ENCODE results near the gene KRTAP4-12. TPM values are rescaled to one million over a fixed set of nuclear protein-coding genes. Genes with fewer than 3 reads are reported as not detected.

The KRTAP4-12 gene
- polyA plus RNA-seq, 3 donors = not detected

DNA sequence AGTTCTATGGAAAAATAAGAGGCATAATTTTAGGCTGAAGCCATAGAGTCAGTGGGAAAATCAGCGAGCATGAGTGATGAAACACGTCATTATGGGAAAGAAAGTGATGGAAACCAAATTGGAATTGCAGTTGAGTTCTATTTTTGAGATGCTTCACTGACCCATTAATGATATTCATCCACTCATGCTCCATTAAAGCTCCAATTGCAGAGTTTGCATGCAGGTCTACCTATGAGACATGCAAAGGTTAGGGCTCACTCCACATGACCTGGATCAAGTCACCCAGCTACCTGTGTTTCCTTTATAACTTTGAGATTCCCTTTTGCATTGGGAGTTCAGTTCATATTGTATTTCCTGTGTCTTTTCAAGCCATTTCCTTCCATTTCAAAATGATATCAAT lies 50.3 kb downstream of the KRTAP4-12 start:
- TF ChIP-seq, protein P1, sequence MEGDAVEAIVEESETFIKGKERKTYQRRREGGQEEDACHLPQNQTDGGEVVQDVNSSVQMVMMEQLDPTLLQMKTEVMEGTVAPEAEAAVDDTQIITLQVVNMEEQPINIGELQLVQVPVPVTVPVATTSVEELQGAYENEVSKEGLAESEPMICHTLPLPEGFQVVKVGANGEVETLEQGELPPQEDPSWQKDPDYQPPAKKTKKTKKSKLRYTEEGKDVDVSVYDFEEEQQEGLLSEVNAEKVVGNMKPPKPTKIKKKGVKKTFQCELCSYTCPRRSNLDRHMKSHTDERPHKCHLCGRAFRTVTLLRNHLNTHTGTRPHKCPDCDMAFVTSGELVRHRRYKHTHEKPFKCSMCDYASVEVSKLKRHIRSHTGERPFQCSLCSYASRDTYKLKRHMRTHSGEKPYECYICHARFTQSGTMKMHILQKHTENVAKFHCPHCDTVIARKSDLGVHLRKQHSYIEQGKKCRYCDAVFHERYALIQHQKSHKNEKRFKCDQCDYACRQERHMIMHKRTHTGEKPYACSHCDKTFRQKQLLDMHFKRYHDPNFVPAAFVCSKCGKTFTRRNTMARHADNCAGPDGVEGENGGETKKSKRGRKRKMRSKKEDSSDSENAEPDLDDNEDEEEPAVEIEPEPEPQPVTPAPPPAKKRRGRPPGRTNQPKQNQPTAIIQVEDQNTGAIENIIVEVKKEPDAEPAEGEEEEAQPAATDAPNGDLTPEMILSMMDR (IDR thresholded peaks at IDR 0.05) = no peak
- Histone ChIP-seq H3K9ac (ENCODE audit: insufficient read depth, low read length, poor library complexity, severe bottlenecking) (no peak overlapping the region), H2AFZ (ENCODE audit: insufficient read depth, low read depth, low read length, poor library complexity, severe bottlenecking) (no peak overlapping the region), H4K20me1 (ENCODE audit: insufficient read depth, low read length) (no peaks in the 10 kb centered on the region), H3K4me1 (ENCODE audit: control insufficient read depth in 1 of 2, insufficient read depth in 2 of 2, low read length in 2 of 2) (no peaks in the 10 kb centered on the region), H3K9me3 (replicated peaks in 1 of 2; ENCODE audit: control insufficient read depth in 1 of 2, insufficient read depth in 1 of 2, low read length in 2 of 2) (no peaks in the 10 kb centered on the region), H3K27ac (ENCODE audit: low read depth in 1 of 2, low read length in 2 of 2) (no peak overlapping the region), H3K4me3 (replicated peaks in 1 of 3; ENCODE audit: low read depth in 2 of 3, low read length in 3 of 3) (no peak overlapping the region), H3K4me2 (replicated peaks; ENCODE audit: extremely low read depth, low read length, poor library complexity, severe bottlenecking) (no peak overlapping the region), H3K27me3 (ENCODE audit: control insufficient read depth in 2 of 2, insufficient read depth in 2 of 2, low read length in 2 of 2) (no peaks in the 10 kb centered on the region), H3K36me3 (replicated peaks in 1 of 2; ENCODE audit: control insufficient read depth in 1 of 2, insufficient read depth in 2 of 2, low read length in 2 of 2) (no peaks in the 10 kb centered on the region), H3K79me2 (ENCODE audit: insufficient read depth, low read length) (no peaks in the 10 kb centered on the region)
- no peaks in the 10 kb centered on the region for H3K36me3 Mint-ChIP-seq
- no peaks in the 10 kb centered on the region for H3K4me1 Mint-ChIP-seq
- no peak for DNase-seq
- no peak overlapping the region for H3K4me3 Mint-ChIP-seq
- intact Hi-C loops (cut with micrococcal nuclease) = no loop called here
- H3K27ac Mint-ChIP-seq = no peak overlapping the region
- WGBS (ENCODE audit: insufficient coverage) = 100% methylated on average over 1 of the region's 2 CpGs
- H3K9me3 Mint-ChIP-seq = peaks cover 0 to 8% (median 5%) of the 10 kb centered on the region in 7 donors
- H3K27me3 Mint-ChIP-seq (ENCODE audit: low read depth in 3 of 3) = peaks cover 2 to 5% (median 3%) of the 10 kb centered on the region in 3 donors

Other genes starting within 250 kb of the KRTAP4-12 start
- not detected for gene KRT20, start 238.9 kb downstream of the KRTAP4-12 start, polyA plus RNA-seq
- gene KRT23, start 186.5 kb downstream of the KRTAP4-12 start, polyA plus RNA-seq = 1 to 10 TPM; 1.7 to 7.6 (median 3.6) TPM
- not detected for gene KRT39, start 157.2 kb downstream of the KRTAP4-12 start, polyA plus RNA-seq
- gene KRT40, start 139.9 kb downstream of the KRTAP4-12 start, polyA plus RNA-seq = not detected
- not detected for gene KRTAP3-3, start 130.0 kb downstream of the KRTAP4-12 start, polyA plus RNA-seq
- not detected for gene KRTAP3-2, start 124.3 kb downstream of the KRTAP4-12 start, polyA plus RNA-seq
- not detected for gene KRTAP3-1, start 115.1 kb downstream of the KRTAP4-12 start, polyA plus RNA-seq
- not detected for gene KRTAP1-5, start 97.0 kb downstream of the KRTAP4-12 start, polyA plus RNA-seq
- not detected for gene KRTAP1-4, start 94.0 kb downstream of the KRTAP4-12 start, polyA plus RNA-seq
- gene KRTAP1-3, start 89.3 kb downstream of the KRTAP4-12 start, polyA plus RNA-seq = not detected
- gene KRTAP1-1, start 82.7 kb downstream of the KRTAP4-12 start, polyA plus RNA-seq = not detected
- gene KRTAP2-1, start 76.9 kb downstream of the KRTAP4-12 start, polyA plus RNA-seq = not detected
- not detected for gene KRTAP2-2, start 69.0 kb downstream of the KRTAP4-12 start, polyA plus RNA-seq
- gene KRTAP2-3, start 64.1 kb downstream of the KRTAP4-12 start, polyA plus RNA-seq = not detected
- not detected for gene KRTAP2-4, start 58.3 kb downstream of the KRTAP4-12 start, polyA plus RNA-seq
- gene KRTAP4-7, start 40.0 kb downstream of the KRTAP4-12 start, polyA plus RNA-seq = not detected
- gene KRTAP4-8, start 26.0 kb downstream of the KRTAP4-12 start, polyA plus RNA-seq = not detected
- not detected for gene KRTAP4-16, start 22.0 kb downstream of the KRTAP4-12 start, polyA plus RNA-seq
- not detected for gene KRTAP4-9, start 18.8 kb downstream of the KRTAP4-12 start, polyA plus RNA-seq
- gene KRTAP4-11, start 5.8 kb downstream of the KRTAP4-12 start, polyA plus RNA-seq = not detected
- gene KRTAP4-6, start 16.4 kb upstream of the KRTAP4-12 start, polyA plus RNA-seq = not detected
- gene KRTAP4-5, start 25.6 kb upstream of the KRTAP4-12 start, polyA plus RNA-seq = not detected
- not detected for gene KRTAP4-4, start 36.6 kb upstream of the KRTAP4-12 start, polyA plus RNA-seq
- not detected for gene KRTAP4-3, start 44.0 kb upstream of the KRTAP4-12 start, polyA plus RNA-seq
- gene KRTAP4-2, start 54.0 kb upstream of the KRTAP4-12 start, polyA plus RNA-seq = not detected
- not detected for gene KRTAP4-1, start 60.7 kb upstream of the KRTAP4-12 start, polyA plus RNA-seq
- gene KRTAP9-1, start 65.7 kb upstream of the KRTAP4-12 start, polyA plus RNA-seq = not detected
- gene KRTAP9-2, start 102.5 kb upstream of the KRTAP4-12 start, polyA plus RNA-seq = not detected
- gene KRTAP9-3, start 108.3 kb upstream of the KRTAP4-12 start, polyA plus RNA-seq = not detected
- gene KRTAP9-8, start 113.8 kb upstream of the KRTAP4-12 start, polyA plus RNA-seq = not detected
- not detected for gene KRTAP9-4, start 125.5 kb upstream of the KRTAP4-12 start, polyA plus RNA-seq
- gene KRTAP9-9, start 131.2 kb upstream of the KRTAP4-12 start, polyA plus RNA-seq = not detected
- not detected for gene KRTAP9-6, start 141.2 kb upstream of the KRTAP4-12 start, polyA plus RNA-seq
- not detected for gene KRTAP9-7, start 151.5 kb upstream of the KRTAP4-12 start, polyA plus RNA-seq
- gene KRTAP29-1, start 178.7 kb upstream of the KRTAP4-12 start, polyA plus RNA-seq = not detected
- not detected for gene KRTAP16-1, start 185.1 kb upstream of the KRTAP4-12 start, polyA plus RNA-seq
- not detected for gene KRTAP17-1, start 191.5 kb upstream of the KRTAP4-12 start, polyA plus RNA-seq
- not detected for gene KRT33A, start 226.6 kb upstream of the KRTAP4-12 start, polyA plus RNA-seq
- gene KRT33B, start 245.6 kb upstream of the KRTAP4-12 start, polyA plus RNA-seq = not detected

Data from CD14-positive monocyte (primary cell).